NB4 (cell line): Measurements from ENCODE around the gene ZNF592.

ENCODE experiments used
- CTCF ChIP-seq: IDR thresholded peaks from one replicate; pipeline ENCODE4 v1.5.1; 2012; ENCODE audit warnings: low read depth, low read length
- MAX ChIP-seq: IDR thresholded peaks from 2 replicates; pipeline ENCODE4 v1.6.1; 2011; ENCODE audit warnings: low read depth, low read length

- no peak for TF ChIP-seq CTCF
- no peak for TF ChIP-seq MAX
Observed at GRCh38 chr15:84830036-84830435, 81.6 kb downstream of the ZNF592 start.
